ENCODE measurements around the gene TRIP10.

Gene TRIP10

DNA sequence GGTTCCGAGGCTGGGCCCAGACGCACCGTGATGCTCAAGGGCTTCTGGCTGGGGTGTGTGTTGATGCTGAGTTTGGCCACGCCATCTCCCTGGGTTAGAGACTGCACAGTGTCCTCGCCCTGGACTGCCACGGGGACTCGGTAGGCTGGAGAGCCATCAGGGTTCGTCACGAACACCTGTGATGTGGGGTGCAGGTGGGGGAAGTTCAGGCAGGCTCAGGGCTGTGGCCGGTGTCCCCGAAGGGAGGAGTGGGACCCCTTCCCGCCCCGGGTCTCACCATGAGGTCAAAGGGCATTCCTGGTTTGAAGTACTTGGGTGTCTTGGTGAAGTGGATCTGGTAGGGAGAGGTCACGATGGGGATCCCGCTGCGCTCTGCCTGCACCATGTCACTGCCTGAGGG, 27.2 kb upstream of the TRIP10 start:
- DNase-seq (ENCODE audit: low read depth in 2 of 2): no peak

GRCh38 chr19:6712692-6713670, 26.5 kb upstream of the TRIP10 start:
- DNase-seq (ENCODE audit: low read depth in 2 of 2): no peak

- no peak for DNase-seq (ENCODE audit: low read depth in 2 of 2)
Observed at GRCh38 chr19:6713773-6714692, 25.4 kb upstream of the TRIP10 start.

GRCh38 chr19:6714749-6715555, 24.5 kb upstream of the TRIP10 start:
- DNase-seq (ENCODE audit: low read depth in 2 of 2): no peak

DNA sequence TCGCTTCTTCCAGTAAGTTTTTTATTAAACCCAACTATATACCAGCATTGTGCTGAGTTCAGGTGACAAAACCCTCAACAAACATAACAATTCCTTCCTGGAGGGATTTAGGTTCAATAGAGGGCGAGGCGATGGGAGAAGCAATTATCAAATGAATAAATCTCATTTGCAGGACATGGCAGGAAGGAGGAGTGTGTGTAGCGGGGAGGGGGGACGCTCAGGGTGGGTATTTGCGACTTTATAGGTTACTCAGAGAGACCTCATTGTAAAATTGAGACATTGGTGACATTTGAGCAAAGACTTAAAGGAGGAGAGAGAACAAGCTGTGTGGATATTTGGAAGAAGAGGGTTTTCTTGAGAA, 22.9 kb upstream of the TRIP10 start:
- no peak for DNase-seq (ENCODE audit: low read depth in 2 of 2)

GRCh38 chr19:6717036-6717435, 22.4 kb upstream of the TRIP10 start:
- DNase-seq (ENCODE audit: low read depth in 2 of 2): no peak

- no peak for DNase-seq (ENCODE audit: low read depth in 2 of 2)
Observed at GRCh38 chr19:6717441-6717971, 22.0 kb upstream of the TRIP10 start.

GRCh38 chr19:6718111-6718740, 21.3 kb upstream of the TRIP10 start:
- DNase-seq (ENCODE audit: low read depth in 2 of 2): no peak

DNA sequence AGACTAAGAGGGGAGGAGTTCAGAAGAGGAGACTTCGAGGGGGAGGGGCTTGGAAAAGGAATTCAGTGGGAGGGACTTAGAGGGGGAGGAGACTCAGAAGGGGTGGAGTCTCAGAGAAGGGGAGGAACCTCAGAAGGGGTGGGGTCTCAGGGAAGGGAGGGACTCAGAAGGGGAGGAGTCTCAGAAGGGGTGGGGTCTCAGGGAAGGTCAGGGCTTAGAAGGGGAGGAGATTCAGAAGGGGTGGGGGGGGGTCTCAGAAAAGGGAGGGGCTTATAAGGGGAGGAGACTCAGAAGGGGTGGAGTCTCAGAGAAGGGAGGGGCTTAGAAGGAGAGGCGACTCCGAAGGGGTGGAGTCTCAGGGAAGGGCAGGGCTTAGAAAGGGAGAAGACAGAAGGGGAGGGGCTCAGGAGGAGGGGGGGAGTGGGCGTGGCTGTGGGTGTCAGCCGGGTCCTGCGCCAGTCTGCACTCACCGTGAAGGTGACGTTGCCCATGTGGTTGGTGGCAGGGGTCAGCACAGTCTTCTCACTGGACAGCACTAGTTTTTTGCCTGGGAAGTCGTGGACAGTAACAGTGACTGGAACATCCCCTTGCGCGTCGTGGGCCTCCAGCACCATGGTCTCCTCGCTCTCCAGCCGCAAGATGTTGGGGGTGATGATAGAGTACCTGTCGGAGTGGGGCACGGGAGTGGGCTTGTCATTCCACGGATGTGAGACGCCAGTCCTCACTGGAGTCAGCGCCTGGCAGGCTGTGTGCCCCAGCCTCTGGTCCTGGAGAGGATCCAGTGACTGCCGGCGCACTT, 20.5 kb upstream of the TRIP10 start:
- no peak for DNase-seq (ENCODE audit: low read depth in 2 of 2)

- no peak for DNase-seq (ENCODE audit: low read depth in 2 of 2)
Observed at GRCh38 chr19:6719540-6719861, 20.0 kb upstream of the TRIP10 start.

- DNase-seq (ENCODE audit: low read depth in 2 of 2): no peak
Observed at GRCh38 chr19:6719992-6720368, 19.5 kb upstream of the TRIP10 start.

- DNase-seq (ENCODE audit: low read depth in 2 of 2): no peak
Observed at GRCh38 chr19:6720369-6721137, 18.9 kb upstream of the TRIP10 start, which contains the start of gene C3. TSS of gene C3 (minus strand) at chr19:6720650. CDS start at chr19:6720589, 61 bp downstream.

DNA sequence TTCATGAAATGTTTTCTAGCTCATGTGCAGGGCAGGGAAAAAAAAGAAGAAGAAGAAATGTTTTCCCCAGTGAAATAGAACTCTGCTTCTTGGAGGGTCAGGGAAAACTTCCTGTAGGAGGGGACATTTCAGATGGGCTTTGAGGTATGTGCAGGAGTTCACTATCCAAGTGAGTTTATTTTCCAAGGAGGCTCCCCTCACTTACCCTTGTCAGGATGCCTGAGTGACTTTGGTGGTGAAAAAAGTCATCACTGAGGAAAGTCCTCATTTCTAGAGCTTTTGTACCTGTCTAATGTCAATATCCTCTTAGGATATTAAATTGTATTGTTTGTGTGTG, 18.4 kb upstream of the TRIP10 start:
- no peak for DNase-seq (ENCODE audit: low read depth in 2 of 2)

GRCh38 chr19:6721773-6722172, 17.7 kb upstream of the TRIP10 start:
- no peak for DNase-seq (ENCODE audit: low read depth in 2 of 2)

DNA sequence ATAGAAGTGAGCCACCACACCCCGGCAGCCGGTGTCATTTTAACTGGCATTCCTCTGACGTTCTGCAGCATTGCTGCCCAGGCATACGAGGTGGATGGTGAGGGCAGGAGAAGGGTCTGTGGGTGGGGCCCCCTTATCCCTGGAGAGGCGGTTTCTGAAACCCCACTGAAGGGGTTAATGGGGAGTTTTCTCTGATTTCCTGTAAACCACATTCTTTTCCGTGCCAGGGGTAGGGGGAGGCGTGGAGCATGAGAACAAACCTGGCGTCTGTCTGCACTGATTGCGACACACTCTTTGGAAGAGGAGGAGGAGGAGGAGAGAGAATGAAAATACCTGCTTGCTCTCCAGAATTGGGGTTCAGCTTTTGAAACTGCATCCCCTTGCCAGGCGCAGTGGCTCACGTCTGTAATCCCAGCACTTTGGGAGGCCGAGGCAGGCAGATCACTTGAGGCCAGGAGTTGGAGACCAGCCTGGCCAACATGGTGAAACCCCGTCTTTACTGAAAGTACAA, 16.3 kb upstream of the TRIP10 start:
- no peak for DNase-seq (ENCODE audit: low read depth in 2 of 2)

GRCh38 chr19:6723738-6724137, 15.7 kb upstream of the TRIP10 start:
- DNase-seq (ENCODE audit: low read depth in 2 of 2): no peak

DNA sequence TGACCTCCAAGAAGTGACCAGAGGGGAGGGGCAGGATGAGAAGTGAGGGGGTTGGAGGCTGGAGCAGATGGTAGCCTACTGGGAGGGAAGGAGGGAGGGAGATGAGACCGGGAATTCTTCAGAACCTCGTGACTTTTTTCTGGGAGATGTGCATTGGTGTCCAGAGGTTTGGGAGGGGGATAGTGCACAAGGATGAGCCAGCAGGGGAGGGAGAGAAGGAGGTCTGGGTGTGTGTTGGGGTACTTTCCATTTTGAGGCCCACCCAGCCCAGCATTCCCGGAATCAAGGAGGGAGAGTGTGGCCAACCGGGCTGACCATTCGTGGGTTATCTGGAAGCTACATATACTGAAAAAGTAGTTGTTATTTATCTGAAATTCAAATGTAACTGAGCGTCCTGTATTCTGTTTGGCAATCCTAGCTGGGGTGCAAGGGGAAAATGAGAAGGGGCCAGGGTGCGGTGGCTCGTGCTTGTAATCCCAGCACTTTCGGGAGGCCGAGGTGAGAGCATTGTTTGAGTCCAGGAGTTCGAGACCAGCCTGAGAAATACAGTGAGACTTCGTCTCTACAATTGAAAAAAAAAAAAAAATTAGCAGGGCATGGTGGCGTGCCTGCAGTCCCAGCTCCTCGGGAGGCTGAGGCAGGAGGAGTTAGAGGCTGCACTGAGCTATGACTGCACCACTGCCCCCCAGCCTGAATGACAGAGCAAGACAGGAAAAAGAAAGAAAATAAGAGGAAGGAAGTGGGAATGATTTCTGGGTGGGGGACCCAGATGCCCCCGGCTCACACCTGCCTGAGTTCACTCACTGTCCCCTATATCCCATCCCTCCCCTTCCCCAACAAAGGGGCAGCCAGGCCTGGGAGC, 14.6 kb upstream of the TRIP10 start:
- DNase-seq (ENCODE audit: low read depth in 2 of 2): no peak

DNA sequence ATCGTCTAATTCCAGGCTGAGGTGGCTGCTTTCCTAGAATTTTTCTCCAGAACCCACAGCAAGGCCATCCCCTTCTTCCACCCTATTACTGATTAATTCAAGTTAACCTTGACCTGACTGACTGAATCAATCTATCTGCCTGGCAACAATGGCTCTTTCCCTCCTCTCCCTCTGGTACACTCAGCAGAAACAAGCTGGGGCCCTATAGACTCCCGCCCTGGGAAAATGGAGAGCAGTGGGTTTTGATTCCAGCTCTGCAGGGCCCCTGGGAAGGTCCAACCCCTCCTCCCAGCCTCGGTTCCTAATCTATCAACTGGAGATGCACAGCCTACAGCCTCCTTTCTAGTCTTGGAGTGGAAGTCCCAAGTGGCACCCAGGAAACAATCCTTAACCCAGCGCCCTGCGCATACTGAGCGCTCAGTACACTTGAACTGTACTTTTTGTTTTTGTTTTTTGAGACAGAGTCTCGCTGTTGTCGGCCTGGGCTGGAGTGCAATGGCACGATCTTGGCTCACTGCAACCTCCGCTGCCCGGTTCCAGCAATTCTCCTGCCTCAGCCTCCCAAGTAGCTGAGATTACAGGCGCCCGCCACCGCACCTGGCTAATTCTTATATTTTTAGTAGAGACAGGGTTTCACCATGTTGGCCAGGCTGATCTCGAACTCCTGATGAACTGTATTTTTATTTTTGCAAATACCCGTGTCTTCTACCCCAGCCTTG, 13.8 kb upstream of the TRIP10 start:
- no peak for DNase-seq (ENCODE audit: low read depth in 2 of 2)

All from stimulated activated CD4-positive, alpha-beta T cell treated with anti-CD3 and anti-CD28 coated beads, Interleukin-15, amount 100 ng/mL, for 48 hours (primary cell).